Measurements from ENCODE around the gene HARS1.
"Not testable (repeated sequence)": the region's sequence is repeated elsewhere in the genome, so short reads cannot be mapped to it uniquely, and the experiment has no call there.

The HARS1 gene

GRCh38 chr5:140671472-140672125 is 19.6 kb downstream of the HARS1 start:
- Histone ChIP-seq H3K4me3 (replicated peaks; ENCODE audit: low read depth, low read length) (no peak overlapping the region), H3K36me3 (ENCODE audit: control insufficient read depth, insufficient read depth, low read length) (peaks cover 42% of the 10 kb centered on the region), H3K27me3 (replicated peaks; ENCODE audit: control insufficient read depth, insufficient read depth, low read length) (no peaks in the 10 kb centered on the region)
- DNase-seq (ENCODE audit: extremely low read depth, insufficient read length): no peak
- no peak for TF ChIP-seq CTCF (IDR thresholded peaks at IDR 0.05; ENCODE audit: insufficient read depth, low read length, poor library complexity, severe bottlenecking)

GRCh38 chr5:140671035-140671434 is 20.1 kb downstream of the HARS1 start:
- H3K27me3 ChIP-seq (replicated peaks; ENCODE audit: control insufficient read depth, insufficient read depth, low read length); H3K4me3 ChIP-seq (replicated peaks; ENCODE audit: low read depth, low read length); DNase-seq (ENCODE audit: extremely low read depth, insufficient read length): not testable (repeated sequence)
- peaks cover 39% of the 10 kb centered on the region for H3K36me3 ChIP-seq (ENCODE audit: control insufficient read depth, insufficient read depth, low read length)

DNA sequence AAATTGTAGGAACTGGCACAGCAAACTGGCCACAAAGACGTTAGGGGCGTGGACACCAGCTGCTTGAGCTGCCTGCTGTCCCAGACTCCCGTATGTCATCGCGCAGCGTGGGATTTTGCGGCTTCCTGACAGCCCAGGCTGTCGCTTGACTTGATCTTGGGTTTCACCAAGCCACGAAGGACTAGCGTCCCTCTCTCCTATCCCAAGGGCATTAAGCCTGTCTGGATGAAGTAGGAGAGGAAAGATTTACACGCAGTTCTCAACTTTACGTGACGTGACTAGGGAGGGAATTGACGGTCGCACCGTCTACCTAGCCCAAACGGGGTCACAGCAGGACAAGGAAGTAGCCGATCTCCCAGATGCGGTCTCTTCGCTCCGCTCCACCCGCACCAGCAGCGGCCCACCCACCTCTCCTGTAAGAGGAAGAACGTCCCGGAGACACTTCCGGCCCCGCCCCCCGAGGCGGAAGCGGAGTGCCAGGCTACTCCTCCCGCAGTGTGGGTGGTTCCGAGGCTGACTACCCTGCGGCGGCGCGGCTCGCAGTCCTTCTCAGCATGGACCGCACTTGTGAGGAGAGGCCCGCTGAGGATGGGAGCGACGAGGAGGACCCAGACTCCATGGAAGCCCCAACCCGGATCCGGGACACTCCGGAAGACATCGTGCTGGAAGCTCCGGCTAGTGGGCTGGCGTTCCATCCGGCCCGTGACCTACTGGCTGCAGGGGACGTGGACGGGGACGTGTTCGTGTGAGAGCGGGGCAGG is 26.6 kb downstream of the HARS1 start, which contains the start of gene WDR55:
Gene WDR55, plus strand, starts transcription at position 546 of the 761 bp plus-strand sequence. Its CDS starts 9 bp downstream, at position 555.
- DNase-seq (ENCODE audit: extremely low read depth, insufficient read length): peak; percentile 92
- Histone ChIP-seq H3K27me3 (replicated peaks; ENCODE audit: control insufficient read depth, insufficient read depth, low read length) (no peaks in the 10 kb centered on the region), H3K4me3 (replicated peaks; ENCODE audit: low read depth, low read length) (peak within 1 kb of the TSS; percentile 79), H3K36me3 (ENCODE audit: control insufficient read depth, insufficient read depth, low read length) (peaks cover 31% of the 10 kb centered on the region)
- no peak for TF ChIP-seq CTCF (IDR thresholded peaks at IDR 0.05; ENCODE audit: insufficient read depth, low read length, poor library complexity, severe bottlenecking)

DNA sequence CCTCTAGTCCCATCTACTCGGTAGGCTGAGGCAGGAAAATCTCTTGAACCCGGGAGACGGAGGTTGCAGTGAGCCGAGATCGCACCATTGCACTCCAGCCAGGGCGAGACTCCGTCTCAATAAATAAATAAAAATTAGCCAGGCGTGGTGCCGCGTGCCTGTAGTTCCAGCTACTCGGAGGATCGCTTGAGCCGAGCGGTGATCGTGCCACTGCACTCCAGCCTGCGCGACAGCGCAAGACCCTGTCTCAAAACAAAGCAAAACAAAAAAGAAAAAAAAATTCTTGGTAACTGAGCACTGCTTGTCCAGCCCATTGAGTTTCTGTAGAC is 27.2 kb downstream of the HARS1 start:
- DNase-seq (ENCODE audit: extremely low read depth, insufficient read length): no peak
- peaks cover 28% of the 10 kb centered on the region for H3K36me3 ChIP-seq (ENCODE audit: control insufficient read depth, insufficient read depth, low read length)
- no peak for TF ChIP-seq CTCF (IDR thresholded peaks at IDR 0.05; ENCODE audit: insufficient read depth, low read length, poor library complexity, severe bottlenecking)

GRCh38 chr5:140660371-140660770 is 30.8 kb downstream of the HARS1 start:
- H3K36me3 ChIP-seq (ENCODE audit: control insufficient read depth, insufficient read depth, low read length): peaks cover 33% of the 10 kb centered on the region

More for the DNA sequence above, 27.2 kb downstream of the HARS1 start:
- Histone ChIP-seq H3K27me3 (replicated peaks; ENCODE audit: control insufficient read depth, insufficient read depth, low read length) (no peaks in the 10 kb centered on the region), H3K4me3 (replicated peaks; ENCODE audit: low read depth, low read length) (peak overlapping the region; percentile 79)

DNA sequence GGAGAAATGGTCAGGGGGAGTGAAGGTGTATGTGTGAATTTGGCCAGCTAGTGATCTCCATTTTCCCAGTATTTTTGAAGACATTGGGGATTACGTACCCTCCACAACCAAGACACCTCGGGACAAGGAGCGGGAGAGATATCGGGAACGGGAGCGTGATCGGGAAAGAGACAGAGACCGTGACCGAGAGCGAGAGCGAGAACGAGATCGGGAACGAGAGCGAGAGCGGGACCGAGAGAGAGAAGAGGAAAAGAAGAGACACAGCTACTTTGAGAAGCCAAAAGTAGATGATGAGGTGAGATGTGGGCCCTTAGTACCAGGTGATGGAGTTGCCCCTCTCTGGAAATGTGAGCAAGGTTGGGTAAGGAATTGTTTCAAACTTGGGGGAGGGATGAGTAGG is 32.3 kb downstream of the HARS1 start:
- Histone ChIP-seq H3K27me3 (replicated peaks; ENCODE audit: control insufficient read depth, insufficient read depth, low read length) (no peaks in the 10 kb centered on the region), H3K36me3 (ENCODE audit: control insufficient read depth, insufficient read depth, low read length) (peaks cover 36% of the 10 kb centered on the region), H3K4me3 (replicated peaks; ENCODE audit: low read depth, low read length) (no peak overlapping the region)
- no peak for TF ChIP-seq CTCF (IDR thresholded peaks at IDR 0.05; ENCODE audit: insufficient read depth, low read length, poor library complexity, severe bottlenecking)
- no peak for DNase-seq (ENCODE audit: extremely low read depth, insufficient read length)

More at GRCh38 chr5:140660371-140660770, 30.8 kb downstream of the HARS1 start:
- DNase-seq (ENCODE audit: extremely low read depth, insufficient read length); H3K27me3 ChIP-seq (replicated peaks; ENCODE audit: control insufficient read depth, insufficient read depth, low read length); H3K4me3 ChIP-seq (replicated peaks; ENCODE audit: low read depth, low read length): not testable (repeated sequence)

Measured in GM06990 (cell line).